GM12873 (cell line): ENCODE results near the gene ZNF668.

Experiments used
- TF ChIP-seq, protein P1 (sequence below): IDR thresholded peaks from 2 replicates; pipeline ENCODE4 v1.5.1; 2012; ENCODE audit warnings: low read depth, mild to moderate bottlenecking, moderate library complexity, low read length, control low read depth; ENCODE audit not compliant: insufficient read depth; ENCODE audit errors: missing control alignments

Gene ZNF668

GRCh38 chr16:31085873-31086628, 12.0 kb upstream of the ZNF668 start:
- TF ChIP-seq, protein P1, sequence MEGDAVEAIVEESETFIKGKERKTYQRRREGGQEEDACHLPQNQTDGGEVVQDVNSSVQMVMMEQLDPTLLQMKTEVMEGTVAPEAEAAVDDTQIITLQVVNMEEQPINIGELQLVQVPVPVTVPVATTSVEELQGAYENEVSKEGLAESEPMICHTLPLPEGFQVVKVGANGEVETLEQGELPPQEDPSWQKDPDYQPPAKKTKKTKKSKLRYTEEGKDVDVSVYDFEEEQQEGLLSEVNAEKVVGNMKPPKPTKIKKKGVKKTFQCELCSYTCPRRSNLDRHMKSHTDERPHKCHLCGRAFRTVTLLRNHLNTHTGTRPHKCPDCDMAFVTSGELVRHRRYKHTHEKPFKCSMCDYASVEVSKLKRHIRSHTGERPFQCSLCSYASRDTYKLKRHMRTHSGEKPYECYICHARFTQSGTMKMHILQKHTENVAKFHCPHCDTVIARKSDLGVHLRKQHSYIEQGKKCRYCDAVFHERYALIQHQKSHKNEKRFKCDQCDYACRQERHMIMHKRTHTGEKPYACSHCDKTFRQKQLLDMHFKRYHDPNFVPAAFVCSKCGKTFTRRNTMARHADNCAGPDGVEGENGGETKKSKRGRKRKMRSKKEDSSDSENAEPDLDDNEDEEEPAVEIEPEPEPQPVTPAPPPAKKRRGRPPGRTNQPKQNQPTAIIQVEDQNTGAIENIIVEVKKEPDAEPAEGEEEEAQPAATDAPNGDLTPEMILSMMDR, result no peak

GRCh38 chr16:31085411-31085810, 11.4 kb upstream of the ZNF668 start:
- TF ChIP-seq, protein P1, result no peak

DNA sequence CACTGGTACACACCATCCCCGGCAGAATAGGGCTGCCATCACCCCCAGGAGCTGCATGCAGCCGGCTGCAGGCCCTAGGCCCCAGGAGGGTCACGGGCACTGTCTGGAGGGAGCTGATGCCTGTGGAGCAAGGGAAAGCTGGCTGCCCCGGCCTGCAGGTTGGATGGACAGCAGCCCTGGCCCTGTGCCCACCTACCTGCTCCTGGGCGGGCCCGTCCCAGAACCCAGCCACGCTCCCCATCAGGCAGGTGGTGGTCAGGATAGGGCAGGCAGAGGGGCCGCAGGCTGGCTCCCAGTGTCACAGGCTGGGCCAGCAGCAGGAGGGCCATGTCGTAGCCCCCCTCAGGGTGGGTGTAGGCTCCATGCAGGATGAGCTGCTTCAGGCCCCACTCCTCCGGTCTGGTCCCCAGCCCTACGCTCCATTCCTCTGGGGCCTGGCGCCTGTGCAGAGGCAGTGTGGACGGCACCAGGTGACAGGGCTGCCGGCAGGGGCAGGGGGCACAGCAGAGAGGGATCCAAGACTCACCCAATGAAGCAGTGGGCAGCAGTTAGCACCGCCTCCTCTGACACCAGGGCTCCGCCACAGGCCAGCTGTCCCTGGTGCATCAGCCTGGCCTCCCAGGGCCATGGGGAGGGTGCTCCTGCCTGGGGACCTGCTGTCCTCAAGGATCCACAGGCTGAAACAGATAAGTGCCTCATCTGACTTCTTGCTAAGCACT, 10.7 kb upstream of the ZNF668 start:
- TF ChIP-seq, protein P1, result no peak

GRCh38 chr16:31083981-31084380, 9.9 kb upstream of the ZNF668 start:
- TF ChIP-seq, protein P1, result no peak

GRCh38 chr16:31083556-31083955, 9.5 kb upstream of the ZNF668 start:
- TF ChIP-seq, protein P1, result no peak

DNA sequence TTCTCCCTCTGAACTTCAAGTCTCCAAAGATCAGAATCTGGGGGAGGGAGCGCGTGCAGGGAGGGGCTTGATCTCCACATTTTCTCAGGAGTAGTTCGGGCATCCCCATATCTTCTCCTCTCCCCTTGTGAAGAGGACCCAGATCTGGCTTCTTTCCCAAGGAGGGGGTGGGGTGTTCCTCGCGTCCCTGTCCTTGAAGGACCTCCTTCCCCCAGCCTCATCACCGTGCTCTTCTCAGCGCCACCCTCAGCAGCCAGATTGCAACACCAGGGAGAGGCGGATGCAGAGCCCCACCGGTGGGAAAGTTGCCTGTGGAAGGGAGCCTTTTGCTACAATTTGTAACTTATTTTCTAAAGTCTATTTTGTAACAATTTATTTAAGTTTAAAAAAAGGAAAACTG, 9.0 kb upstream of the ZNF668 start:
- TF ChIP-seq, protein P1, result no peak

DNA sequence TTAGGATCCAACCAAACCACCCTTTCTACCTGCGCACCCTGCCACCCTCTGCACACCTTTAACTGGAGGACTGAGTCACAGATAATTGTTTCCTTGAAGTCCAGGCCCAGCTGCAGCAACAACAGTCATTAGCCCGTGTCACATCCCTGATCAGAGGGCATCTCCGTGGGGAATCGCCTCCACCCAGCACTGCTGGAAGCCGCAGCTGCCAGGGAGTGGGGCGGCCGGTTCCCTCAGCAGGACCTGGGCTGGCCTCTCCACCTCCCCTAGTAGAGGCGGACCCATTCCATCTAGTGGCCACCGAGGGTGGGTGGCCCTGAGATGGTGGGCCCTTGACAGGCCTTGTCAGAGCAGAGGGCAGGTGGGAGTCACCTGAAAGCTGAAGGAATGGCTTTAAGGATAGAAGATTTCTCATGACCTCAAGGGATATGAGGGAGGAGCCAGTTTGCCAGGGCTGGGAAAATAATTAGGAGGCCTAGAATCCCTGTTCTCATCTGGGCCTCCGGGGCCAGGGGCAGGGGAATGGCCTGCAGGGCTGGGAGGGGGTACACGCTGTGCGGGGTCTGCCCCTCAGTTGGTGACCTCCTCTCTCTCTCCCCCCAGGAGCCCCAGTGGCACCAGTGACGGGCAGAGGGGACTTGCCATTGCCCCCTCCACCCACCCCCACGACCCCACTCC, 8.5 kb upstream of the ZNF668 start:
- TF ChIP-seq, protein P1, result no peak
